Muscle of arm (tissue), 12 donors: Measurements from ENCODE around the gene B3GNT9. TPM values are rescaled to one million over a fixed set of nuclear protein-coding genes. Genes with fewer than 3 reads are reported as not detected.

Source experiments
- DNase-seq: peaks from one replicate; pipeline ENCODE4 v3.0.0-alpha.2; 2013
- polyA plus RNA-seq, 12 donors: library from polyadenylated mRNA; unstranded; fragments of 120-200 nt; gene quantifications; one replicate each; pipeline ENCODE4 v1.2.1, GENCODE V29; 2013; ENCODE audit not compliant: insufficient read length in 12 of 12

The B3GNT9 gene
- polyA plus RNA-seq, 12 donors, result 7.1 to 17.2 (median 9.7) TPM; not detected in 1

GRCh38 chr16:67187175-67187890, 36.5 kb upstream of the B3GNT9 start:
- DNase-seq, result no peak

GRCh38 chr16:67186550-67186950, 35.8 kb upstream of the B3GNT9 start:
- DNase-seq, result no peak

GRCh38 chr16:67185651-67186134, 34.9 kb upstream of the B3GNT9 start:
- no peak for DNase-seq

GRCh38 chr16:67184995-67185650, 34.3 kb upstream of the B3GNT9 start:
- peak; percentile 91 for DNase-seq

- DNase-seq, result no peak
These were observed 33.7 kb upstream of the B3GNT9 start for GRCh38 chr16:67184453-67184994.

- peak; percentile 95 for DNase-seq
These were observed 33.0 kb upstream of the B3GNT9 start, which contains the start of gene MATCAP1 for GRCh38 chr16:67183627-67184452. Gene MATCAP1, minus strand, starts transcription at chr16:67183963. Its CDS starts 3,353 bp downstream, at chr16:67180610.

- no peak for DNase-seq
These were observed 32.5 kb upstream of the B3GNT9 start for GRCh38 chr16:67183284-67183626.

GRCh38 chr16:67182288-67182687, 31.5 kb upstream of the B3GNT9 start:
- no peak for DNase-seq

- DNase-seq, result no peak
These were observed 30.5 kb upstream of the B3GNT9 start for GRCh38 chr16:67181346-67181745.

- no peak for DNase-seq
These were observed 29.4 kb upstream of the B3GNT9 start for GRCh38 chr16:67180166-67180565.

GRCh38 chr16:67179421-67180080, 28.8 kb upstream of the B3GNT9 start:
- DNase-seq, result no peak

GRCh38 chr16:67177743-67178699, 27.2 kb upstream of the B3GNT9 start:
- no peak for DNase-seq

- no peak for DNase-seq
These were observed 25.9 kb upstream of the B3GNT9 start for GRCh38 chr16:67176662-67177061.

GRCh38 chr16:67174706-67175231, 24.0 kb upstream of the B3GNT9 start:
- no peak for DNase-seq

GRCh38 chr16:67173808-67174705, 23.3 kb upstream of the B3GNT9 start:
- no peak for DNase-seq

- no peak for DNase-seq
These were observed 22.5 kb upstream of the B3GNT9 start for GRCh38 chr16:67173323-67173722.

- DNase-seq, result no peak
These were observed 20.3 kb upstream of the B3GNT9 start for GRCh38 chr16:67170949-67171649.
